Activated CD4-positive, alpha-beta T cell treated with anti-CD3 and anti-CD28 coated beads for 1 hour (primary cell): ENCODE measurements around the gene BPGM.
"Not testable (repeated sequence)": the region's sequence is repeated elsewhere in the genome, so short reads cannot be mapped to it uniquely, and the experiment has no call there.

Source experiments
- DNase-seq: peaks from one replicate; pipeline ENCODE4 v3.0.0-alpha.2; 2020

The BPGM gene

GRCh38 chr7:134632937-134633540, 13.6 kb upstream of the BPGM start:
- DNase-seq = no peak

GRCh38 chr7:134636008-134636449, 10.6 kb upstream of the BPGM start:
- DNase-seq = no peak

GRCh38 chr7:134637441-134637840, 9.2 kb upstream of the BPGM start:
- DNase-seq = no peak

GRCh38 chr7:134637934-134638719, 8.5 kb upstream of the BPGM start:
- DNase-seq = no peak

DNA sequence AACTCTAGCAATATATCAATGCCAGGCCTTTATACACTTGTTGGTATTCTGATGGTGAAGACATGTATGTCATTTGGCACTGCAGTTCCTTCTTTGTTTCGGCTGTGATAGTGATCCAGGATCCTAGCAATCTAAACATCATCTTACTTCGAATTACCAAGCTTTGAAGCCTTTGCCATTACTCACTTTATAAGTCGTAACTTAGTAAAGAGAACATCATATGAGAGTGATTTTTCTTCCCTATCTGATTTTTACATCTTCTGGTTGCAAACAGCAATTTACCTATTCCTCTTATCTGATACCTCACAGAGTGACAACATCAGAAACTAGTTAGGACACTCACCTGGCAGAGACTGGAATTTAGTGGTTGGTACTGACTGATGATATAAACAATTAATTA, 7.6 kb upstream of the BPGM start:
- no peak for DNase-seq

DNA sequence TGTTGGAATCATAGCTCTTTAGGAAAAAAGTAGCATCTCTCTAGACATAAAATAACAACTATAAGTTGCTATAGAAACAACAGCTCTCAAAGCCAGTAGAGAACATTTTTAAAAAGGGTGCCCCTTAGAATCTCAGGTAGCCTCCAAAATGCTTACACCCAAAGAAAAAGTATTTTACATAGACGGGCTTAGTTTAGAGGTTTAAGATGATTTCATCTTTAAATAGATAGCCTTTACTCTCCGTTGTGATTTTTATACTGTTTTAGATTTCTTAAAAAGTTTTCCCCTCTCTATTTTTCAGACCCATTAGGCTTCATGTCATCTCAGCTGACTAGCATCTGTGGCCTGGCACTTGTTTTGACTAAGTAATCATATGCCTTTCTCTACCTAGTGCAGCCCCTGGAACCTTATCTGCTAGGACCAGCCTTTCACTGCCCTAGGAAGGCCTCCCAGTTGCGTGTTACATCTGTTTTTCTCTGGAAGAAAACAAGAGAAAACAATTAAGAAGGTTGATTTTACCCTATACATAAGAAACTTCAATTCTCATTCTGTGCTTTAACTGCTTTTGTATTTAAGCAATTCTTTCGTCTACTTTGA, 6.9 kb upstream of the BPGM start:
- DNase-seq = no peak

DNA sequence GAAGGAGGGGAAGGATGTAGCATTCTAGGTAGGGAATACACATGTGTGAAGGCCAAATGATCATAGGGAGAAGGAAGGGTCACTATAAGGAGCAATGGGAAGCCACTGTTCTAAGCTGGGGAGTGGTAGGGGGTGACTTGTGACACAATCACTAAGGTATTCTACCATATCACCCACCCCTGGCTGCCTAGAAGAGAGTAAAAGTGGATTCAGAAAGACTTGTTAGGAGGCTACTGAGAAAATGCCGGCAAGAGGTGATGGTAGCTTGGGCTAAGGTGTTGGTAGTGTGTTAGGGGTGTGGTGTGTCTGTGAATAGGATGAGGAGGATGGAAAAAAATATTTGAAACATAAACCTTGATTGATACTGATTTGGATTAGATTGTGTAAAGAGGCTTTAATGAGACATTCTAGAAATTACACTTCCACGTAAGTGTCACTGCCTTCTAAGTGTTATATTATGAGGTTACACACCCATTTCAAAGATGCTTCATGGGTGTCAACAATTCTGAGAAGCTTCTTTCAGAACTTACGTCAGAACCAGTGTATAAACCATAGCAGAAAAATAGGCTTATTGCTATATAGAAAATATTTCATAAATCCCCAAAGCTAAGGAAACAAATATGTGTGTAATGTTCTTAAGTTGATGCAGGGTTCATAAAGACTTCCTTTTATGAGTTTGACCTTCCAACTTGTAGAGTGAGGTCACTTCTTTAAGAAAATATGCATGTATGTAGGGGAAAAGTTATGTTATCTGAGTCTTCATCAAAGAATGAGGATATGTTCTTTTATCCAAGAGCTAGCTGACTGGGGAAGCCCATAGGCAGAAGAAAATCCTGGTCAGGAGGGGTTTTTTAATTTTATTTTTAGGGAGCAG, 5.6 kb upstream of the BPGM start:
- no peak for DNase-seq

GRCh38 chr7:134641981-134642380, 4.7 kb upstream of the BPGM start:
- DNase-seq = not testable (repeated sequence)

DNA sequence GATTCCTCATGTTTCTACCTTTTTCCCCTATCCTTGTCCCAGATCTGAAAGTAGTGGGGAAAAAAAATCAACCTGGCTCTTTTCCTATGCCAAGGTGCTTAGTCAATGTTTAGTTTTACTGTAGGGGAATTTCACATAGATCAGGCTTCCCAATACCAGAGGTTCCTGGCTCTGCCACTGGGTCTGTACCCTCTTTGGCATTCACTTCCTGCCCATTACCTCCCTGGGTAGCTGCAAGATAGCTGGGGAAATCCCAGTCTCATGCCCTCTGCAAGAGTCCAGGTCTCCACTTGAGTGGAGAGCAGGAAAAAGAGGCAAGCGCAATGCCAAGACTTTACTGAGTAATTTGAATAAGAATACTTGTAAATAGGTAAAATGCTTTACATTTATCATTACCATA, 3.5 kb upstream of the BPGM start:
- DNase-seq = no peak

DNA sequence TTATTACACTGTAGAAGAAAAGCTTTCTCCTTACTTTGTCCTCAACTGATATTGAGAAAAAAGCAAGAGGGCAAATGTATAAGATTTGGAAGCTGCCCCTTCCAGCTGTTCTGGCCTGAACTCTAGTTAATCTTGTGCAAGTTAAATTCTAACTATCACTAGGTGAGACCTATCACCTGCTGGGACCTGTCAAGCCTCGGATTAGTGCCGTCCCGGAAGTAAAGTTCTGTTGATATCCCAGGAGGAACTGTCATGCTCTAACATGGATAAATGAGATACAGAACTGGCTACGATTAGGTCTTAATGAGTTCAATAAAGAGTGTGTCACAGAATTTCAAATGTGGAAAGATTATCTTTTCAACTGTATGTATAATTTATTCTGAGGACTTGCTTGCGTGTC, 1.2 kb upstream of the BPGM start:
- no peak for DNase-seq

GRCh38 chr7:134645935-134646334, 718 bp upstream of the BPGM start:
- no peak for DNase-seq

DNA sequence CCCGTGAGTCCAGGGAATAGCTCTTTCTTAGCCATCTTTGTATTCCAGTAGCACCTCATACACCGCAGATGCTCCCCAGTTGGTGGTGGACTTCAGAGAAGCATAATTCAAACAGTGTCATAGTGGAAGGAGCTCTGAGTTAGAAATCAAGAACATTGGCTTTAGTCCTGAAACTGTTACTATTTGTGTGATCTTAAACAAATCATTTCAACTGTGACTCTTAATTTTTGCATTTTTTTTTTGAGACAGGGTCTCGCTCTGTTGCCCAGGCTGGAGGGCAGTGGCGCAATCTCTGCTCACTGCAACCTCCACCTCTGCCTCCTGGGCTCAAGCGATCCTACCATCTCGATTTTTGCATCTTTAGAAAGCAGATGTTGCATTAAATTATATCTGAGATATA, 1.8 kb downstream of the BPGM start:
- no peak for DNase-seq

- no peak for DNase-seq
Observed at GRCh38 chr7:134649226-134649775, 2.6 kb downstream of the BPGM start.

- DNase-seq = no peak
Observed at GRCh38 chr7:134651991-134652390, 5.3 kb downstream of the BPGM start.

- no peak for DNase-seq
Observed at GRCh38 chr7:134654104-134654775, 7.6 kb downstream of the BPGM start.

DNA sequence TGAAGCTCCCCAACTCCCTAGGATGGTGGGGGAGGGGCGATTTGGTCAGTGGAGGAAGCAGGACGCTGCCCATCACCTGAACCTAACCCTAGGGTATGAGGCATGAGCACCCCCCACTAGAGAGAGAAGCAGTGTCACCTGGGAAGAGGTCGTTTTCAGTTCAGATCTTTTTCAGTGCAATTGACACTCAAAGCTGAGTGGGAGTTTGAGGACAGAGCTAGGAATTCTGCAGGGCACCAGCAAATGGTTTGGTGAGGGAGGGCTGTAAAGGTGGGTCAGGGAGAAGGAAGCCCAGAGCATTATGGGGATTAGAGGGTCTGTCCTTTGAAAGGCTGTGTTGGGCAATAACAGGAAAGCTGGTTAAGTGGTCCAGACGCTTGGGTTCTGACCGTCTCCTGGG, 10.9 kb downstream of the BPGM start:
- no peak for DNase-seq

- no peak for DNase-seq
Observed at GRCh38 chr7:134660242-134660785, 13.7 kb downstream of the BPGM start.

- no peak for DNase-seq
Observed at GRCh38 chr7:134660961-134661376, 14.3 kb downstream of the BPGM start.

GRCh38 chr7:134662166-134662870, 15.7 kb downstream of the BPGM start:
- no peak for DNase-seq

GRCh38 chr7:134662871-134663205, 16.2 kb downstream of the BPGM start:
- no peak for DNase-seq

DNA sequence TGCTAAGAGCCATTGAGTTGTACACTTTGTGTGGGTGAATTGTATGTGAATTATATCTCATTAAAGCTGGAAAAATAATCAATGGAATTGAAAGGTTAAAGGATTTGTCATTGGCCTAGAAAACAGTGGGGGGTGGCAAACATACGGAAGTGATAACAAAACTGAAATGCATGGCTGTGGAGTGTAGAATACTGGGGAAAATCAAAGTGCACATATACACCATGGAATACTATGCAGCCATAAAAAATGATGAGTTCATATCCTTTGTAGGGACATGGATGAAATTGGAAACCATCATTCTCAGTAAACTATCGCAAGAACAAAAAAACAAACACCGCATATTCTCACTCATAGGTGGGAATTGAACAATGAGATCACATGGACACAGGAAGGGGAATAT, 18.4 kb downstream of the BPGM start:
- DNase-seq = not testable (repeated sequence)

- no peak for DNase-seq
Observed at GRCh38 chr7:134667899-134668298, 21.2 kb downstream of the BPGM start.
